Measurements from ENCODE around the gene XKR7.

- TF ChIP-seq CTCF (optimal IDR thresholded peaks at IDR 0.05 in 1 of 3, IDR thresholded peaks at IDR 0.05 in 1 of 3, conservative IDR thresholded peaks at IDR 0.05 in 1 of 3; ENCODE audit: extremely low read depth in 1 of 3, insufficient read depth in 2 of 3, low read length in 3 of 3): no peak
- TF ChIP-seq EZH2 (IDR thresholded peaks at IDR 0.05; ENCODE audit: low read length): no peak
Observed at GRCh38 chr20:31926493-31926892, 41.5 kb upstream of the XKR7 start.

Measured in keratinocyte (primary cell).